GM23338 (cell line): ENCODE results near the gene C4orf54. TPM values are rescaled to one million over a fixed set of nuclear protein-coding genes. Genes with fewer than 3 reads are reported as not detected.

Source experiments
- ATAC-seq: fragments of 200-7000 bp; cut with Tn5 transposase; 3 replicates; pipeline ENCODE4 v1.9.1; 2020
- DNase-seq: peaks from one replicate; pipeline ENCODE4 v3.0.0-alpha.2; 2015; ENCODE audit warnings: low spot score
- H2AFZ ChIP-seq: fragments of 200-600 bp; sonication (generic); 2 replicates; pipeline ENCODE4 v1.8.0; 2016; ENCODE audit warnings: antibody characterized with exemption, mild to moderate bottlenecking, moderate library complexity
- H3F3A ChIP-seq: fragments of 200-600 bp; sonication (generic); replicated peaks from 2 replicates; pipeline ENCODE4 v1.8.0; 2017; ENCODE audit warnings: antibody characterized with exemption, mixed run types, low read depth
- H3K27ac ChIP-seq: fragments of 200-600 bp; sonication (generic); 2 replicates; pipeline ENCODE4 v1.6.1; 2016; ENCODE audit warnings: low read depth
- H3K27me3 ChIP-seq: fragments of 200-600 bp; sonication (generic); 2 replicates; pipeline ENCODE4 v1.8.0; 2016; ENCODE audit warnings: mild to moderate bottlenecking, mixed run types, moderate library complexity; ENCODE audit not compliant: insufficient read depth
- H3K36me3 ChIP-seq: fragments of 200-600 bp; sonication (generic); 2 replicates; pipeline ENCODE4 v1.8.0; 2016; ENCODE audit warnings: mild to moderate bottlenecking; ENCODE audit not compliant: insufficient read depth
- H3K4me1 ChIP-seq: fragments of 200-600 bp; sonication (generic); 2 replicates; pipeline ENCODE4 v1.8.0; 2016; ENCODE audit warnings: mild to moderate bottlenecking, moderate library complexity; ENCODE audit not compliant: insufficient read depth
- H3K4me2 ChIP-seq: fragments of 200-600 bp; sonication (generic); 2 replicates; pipeline ENCODE4 v1.7.1; 2017; ENCODE audit warnings: mixed run types
- H3K4me3 ChIP-seq: fragments of 200-600 bp; sonication (generic); 2 replicates; pipeline ENCODE4 v1.6.1; 2016; ENCODE audit warnings: mixed run types
- H3K79me2 ChIP-seq: fragments of 200-600 bp; sonication (generic); replicated peaks from 2 replicates; pipeline ENCODE4 v1.8.0; 2017; ENCODE audit warnings: mild to moderate bottlenecking; ENCODE audit not compliant: insufficient read depth
- H3K9me2 ChIP-seq: fragments of 200-600 bp; sonication (generic); 2 replicates; pipeline ENCODE4 v1.8.0; 2017; ENCODE audit not compliant: insufficient read depth
- H4K20me1 ChIP-seq: fragments of 200-600 bp; sonication (generic); replicated peaks from 2 replicates; pipeline ENCODE4 v1.8.0; 2017; ENCODE audit warnings: mild to moderate bottlenecking; ENCODE audit not compliant: insufficient read depth
- H3K27ac Mint-ChIP-seq: 2 replicates; pipeline ENCODE4 v1.8.0; 2020; ENCODE audit warnings: inconsistent platforms, mild to moderate bottlenecking, moderate library complexity, mixed read lengths
- H3K27me3 Mint-ChIP-seq: 3 replicates; pipeline ENCODE4 v1.8.0; 2022; ENCODE audit warnings: low read depth, mild to moderate bottlenecking, moderate library complexity, mixed read lengths, inconsistent platforms; ENCODE audit not compliant: insufficient read depth, poor library complexity
- H3K36me3 Mint-ChIP-seq: 3 replicates; pipeline ENCODE4 v1.8.0; 2021; ENCODE audit warnings: low read depth, mild to moderate bottlenecking, inconsistent platforms, moderate library complexity, mixed read lengths
- H3K4me1 Mint-ChIP-seq: 3 replicates; pipeline ENCODE4 v1.8.0; 2020; ENCODE audit warnings: mild to moderate bottlenecking, inconsistent platforms, mixed read lengths
- H3K4me3 Mint-ChIP-seq: 3 replicates; pipeline ENCODE4 v1.8.0; 2021; ENCODE audit warnings: moderate library complexity, mild to moderate bottlenecking, inconsistent platforms, mixed read lengths
- H3K9me3 Mint-ChIP-seq: 3 replicates; pipeline ENCODE4 v1.8.0; 2020; ENCODE audit warnings: moderate library complexity, mild to moderate bottlenecking, inconsistent platforms, mixed read lengths
- CREB1 ChIP-seq: fragments of 250-450 bp; sonication (Bioruptor Pico); IDR thresholded peaks from 2 replicates; pipeline ENCODE4 v1.5.0; 2020; ENCODE audit warnings: low read depth, mild to moderate bottlenecking, moderate library complexity
- CTCF ChIP-seq, 2 experiments: fragments of 200-600 bp in 1 of 2; sonication (generic) in 1 of 2; conservative IDR thresholded peaks; 2 replicates each; pipeline versions ENCODE4 v1.5.1 to v1.6.1; 2016 to 2017; ENCODE audit warnings: antibody characterized with exemption in 2 of 2, low read depth in 2 of 2, mild to moderate bottlenecking in 2 of 2, moderate library complexity in 1 of 2
- ETS1 ChIP-seq: IDR thresholded peaks from 2 replicates; pipeline ENCODE4 v1.6.1; 2016; ENCODE audit warnings: antibody characterized with exemption
- EZH2 ChIP-seq: fragments of 200-600 bp; sonication (generic); IDR thresholded peaks from one replicate; pipeline ENCODE4 v1.8.0; 2017; ENCODE audit warnings: antibody characterized with exemption, mild to moderate bottlenecking, low read depth; ENCODE audit not compliant: unreplicated experiment
- EZH2phosphoT487 ChIP-seq: fragments of 200-600 bp; sonication (generic); IDR thresholded peaks from one replicate; pipeline ENCODE4 v1.8.1; 2018; ENCODE audit warnings: antibody characterized with exemption; ENCODE audit not compliant: unreplicated experiment
- JUNB ChIP-seq: IDR thresholded peaks from one replicate; pipeline ENCODE4 v1.6.1; 2016; ENCODE audit warnings: antibody characterized with exemption; ENCODE audit not compliant: unreplicated experiment
- NANOG ChIP-seq: IDR thresholded peaks from 2 replicates; pipeline ENCODE4 v1.6.1; 2016; ENCODE audit warnings: antibody characterized with exemption, borderline replicate concordance
- POLR2AphosphoS5 ChIP-seq: IDR thresholded peaks from 2 replicates; pipeline ENCODE4 v1.6.1; 2016; ENCODE audit warnings: antibody characterized with exemption, low read depth
- REST ChIP-seq: IDR thresholded peaks from one replicate; pipeline ENCODE4 v1.6.1; 2018; ENCODE audit warnings: antibody characterized with exemption; ENCODE audit not compliant: unreplicated experiment
- STAT1 ChIP-seq: IDR thresholded peaks from one replicate; pipeline ENCODE4 v1.6.1; 2016; ENCODE audit warnings: antibody characterized with exemption; ENCODE audit not compliant: unreplicated experiment
- ZNF114 ChIP-seq: fragments of 250-450 bp; sonication (Bioruptor Pico); IDR thresholded peaks from 2 replicates; pipeline ENCODE4 v1.5.0; 2020; ENCODE audit warnings: mild to moderate bottlenecking, moderate library complexity
- ZNF331 ChIP-seq: fragments of 250-450 bp; sonication (Bioruptor Pico); IDR thresholded peaks from 2 replicates; pipeline ENCODE4 v1.5.0; 2020; ENCODE audit warnings: low read depth, mild to moderate bottlenecking, moderate library complexity
- ZNF462 ChIP-seq: fragments of 250-450 bp; sonication (Bioruptor Pico); IDR thresholded peaks from 2 replicates; pipeline ENCODE4 v1.5.0; 2020; ENCODE audit warnings: mild to moderate bottlenecking, moderate library complexity
- polyA plus RNA-seq: library from polyadenylated mRNA; unstranded; fragments of >200 nt; fragmentation: Nextera tagmentation; extraction: Ambion mirVana; gene quantifications from 2 replicates; pipeline ENCODE4 v1.2.1, GENCODE V29; 2016
- total RNA-seq: library from RNA; depleted of rRNA; stranded (reverse); fragments of >200 nt; shearing (Covaris generic); gene quantifications from 2 replicates; pipeline ENCODE4 v1.2.3, GENCODE V29; 2014

The C4orf54 gene
- total and polyA plus RNA-seq, 2 experiments from 2014 or later = 0.03 TPM; not detected in 1

GRCh38 chr4:99651016-99651769, 6.4 kb downstream of the C4orf54 start:
- no peak overlapping the region for H3K27ac ChIP-seq
- H3K79me2 ChIP-seq = no peaks in the 10 kb centered on the region
- no peak for DNase-seq
- H3K4me1 Mint-ChIP-seq = peaks cover 10% of the 10 kb centered on the region
- no peaks in the 10 kb centered on the region for H3K36me3 Mint-ChIP-seq
- peaks cover 4% of the 10 kb centered on the region for H3K4me1 ChIP-seq
- H3K27me3 Mint-ChIP-seq = peaks cover 23% of the 10 kb centered on the region
- H4K20me1 ChIP-seq = no peaks in the 10 kb centered on the region
- no peak overlapping the region for H2AFZ ChIP-seq
- H3K36me3 ChIP-seq = no peaks in the 10 kb centered on the region
- no peak for ATAC-seq
- H3K27me3 ChIP-seq = no peaks in the 10 kb centered on the region
- no peaks in the 10 kb centered on the region for H3F3A ChIP-seq
- TF ChIP-seq CREB1 (no peak), POLR2AphosphoS5 (no peak), REST (no peak), ZNF114 (CRISPR knock-in tag) (no peak), ZNF462 (CRISPR knock-in tag) (no peak), NANOG (no peak), ETS1 (no peak), ZNF331 (CRISPR knock-in tag) (no peak), EZH2 (no peak), JUNB (no peak), CTCF (conservative IDR thresholded peaks at IDR 0.05; ENCODE audit: low read depth in 2 of 2) (no peak), STAT1 (no peak), EZH2phosphoT487 (no peak)
- H3K9me2 ChIP-seq = no peaks in the 10 kb centered on the region
- no peak overlapping the region for H3K27ac Mint-ChIP-seq
- H3K9me3 Mint-ChIP-seq = no peaks in the 10 kb centered on the region
- no peak overlapping the region for H3K4me3 Mint-ChIP-seq
- H3K4me3 ChIP-seq = no peak overlapping the region
- no peak overlapping the region for H3K4me2 ChIP-seq
